Keratinocyte (primary cell): ENCODE measurements around the gene ZNF57. TPM values are rescaled to one million over a fixed set of nuclear protein-coding genes. Genes with fewer than 3 reads are reported as not detected.

ENCODE experiments used
- DNase-seq: peaks from one replicate; pipeline ENCODE4 v3.0.0-alpha.2; 2011; ENCODE audit warnings: low read depth, missing footprints, low spot score
- FAIRE-seq: peaks from 2 replicates; lab custom pipeline; 2011; peaks lifted over from hg19 to GRCh38; lab: Jason Lieb, UNC
- H2AFZ ChIP-seq: 2 replicates; pipeline ENCODE4 v1.6.0; 2012; ENCODE audit warnings: low read length, control low read depth, inconsistent platforms; ENCODE audit not compliant: control insufficient read depth
- H3K27ac ChIP-seq: 2 replicates; pipeline ENCODE4 v1.5.1; 2011; ENCODE audit warnings: low read length; ENCODE audit not compliant: control insufficient read depth, insufficient read depth
- H3K27me3 ChIP-seq: 3 replicates; pipeline ENCODE4 v1.6.0; 2011; ENCODE audit warnings: low read length; ENCODE audit not compliant: control insufficient read depth, insufficient read depth; ENCODE audit errors: extremely low read depth
- H3K36me3 ChIP-seq, 2 experiments: 2 replicates in 1 of 2; 3 replicates in 1 of 2; pipeline ENCODE4 v1.5.1; 2011; ENCODE audit warnings: low read length in 2 of 2, mild to moderate bottlenecking in 1 of 2; ENCODE audit not compliant: control insufficient read depth in 2 of 2, insufficient read depth in 2 of 2; ENCODE audit errors: extremely low read depth in 1 of 2
- H3K4me1 ChIP-seq: 3 replicates; pipeline ENCODE4 v1.5.1; 2011; ENCODE audit warnings: low read length; ENCODE audit not compliant: control insufficient read depth, insufficient read depth; ENCODE audit errors: extremely low read depth
- H3K4me2 ChIP-seq: 3 replicates; pipeline ENCODE4 v1.6.0; 2011; ENCODE audit warnings: low read depth, low read length; ENCODE audit not compliant: control insufficient read depth, insufficient read depth; ENCODE audit errors: extremely low read depth
- H3K4me3 ChIP-seq, 3 experiments: fragments of 200-600 bp in 1 of 3; sonication (generic) in 1 of 3; 2 replicates in 2 of 3; 3 replicates in 1 of 3; pipeline ENCODE4 v1.5.1; 2011 to 2016; ENCODE audit warnings: low read length in 3 of 3, mild to moderate bottlenecking in 3 of 3, control low read depth in 2 of 3, inconsistent platforms in 1 of 3, low read depth in 1 of 3, mixed read lengths in 1 of 3, mixed run types in 1 of 3, moderate library complexity in 1 of 3; ENCODE audit not compliant: control insufficient read depth in 2 of 3, insufficient read depth in 2 of 3; ENCODE audit errors: extremely low read depth in 1 of 3
- H3K79me2 ChIP-seq: 2 replicates; pipeline ENCODE4 v1.6.0; 2012; ENCODE audit warnings: low read length; ENCODE audit not compliant: control insufficient read depth, insufficient read depth
- H3K9ac ChIP-seq: 3 replicates; pipeline ENCODE4 v1.6.0; 2011; ENCODE audit warnings: low read length; ENCODE audit not compliant: control insufficient read depth, insufficient read depth; ENCODE audit errors: extremely low read depth
- H3K9me1 ChIP-seq: 3 replicates; pipeline ENCODE4 v1.6.0; 2011; ENCODE audit warnings: low read length; ENCODE audit not compliant: control insufficient read depth, insufficient read depth; ENCODE audit errors: extremely low read depth
- H3K9me3 ChIP-seq: 2 replicates; pipeline ENCODE4 v1.5.1; 2012; ENCODE audit warnings: low read depth, low read length; ENCODE audit not compliant: control insufficient read depth
- H4K20me1 ChIP-seq: 3 replicates; pipeline ENCODE4 v1.6.0; 2011; ENCODE audit warnings: low read length; ENCODE audit not compliant: control insufficient read depth, insufficient read depth; ENCODE audit errors: extremely low read depth
- CTCF ChIP-seq, 3 experiments: IDR thresholded peaks in 1 of 3; conservative IDR thresholded peaks in 1 of 3; optimal IDR thresholded peaks in 1 of 3; 2 replicates in 2 of 3; 3 replicates in 1 of 3; pipeline versions ENCODE3 to v1.5.1; 2011; ENCODE audit warnings: low read length in 3 of 3, mild to moderate bottlenecking in 3 of 3, moderate library complexity in 2 of 3, control low read depth in 1 of 3, inconsistent platforms in 1 of 3; ENCODE audit not compliant: insufficient read depth in 2 of 3; ENCODE audit errors: extremely low read depth in 1 of 3
- EZH2 ChIP-seq: IDR thresholded peaks from one replicate; pipeline ENCODE4 v1.6.1; 2012; ENCODE audit warnings: inconsistent platforms, mild to moderate bottlenecking, low read length, moderate library complexity
- dilution Hi-C: fragments of 300-500 bp; cut with MboI; formaldehyde crosslinking; loops from one replicate; pipeline ENCODE4 v1.7.0; 2020; ENCODE audit warnings: low sequenced_read_pairs; ENCODE audit not compliant: extremely low pct_ligation_motif_present
- polyA plus RNA-seq, 5 experiments: library from polyadenylated mRNA; depleted of rRNA in 3 of 5; stranded (reverse) in 3 of 5; stranded (forward) in 1 of 5; unstranded in 1 of 5; fragments of >200 nt; gene quantifications; 1 replicate in 1 of 5; 2 replicates in 3 of 5; 3 replicates in 1 of 5; pipeline versions ENCODE4 v1.2.1 to v1.2.3, GENCODE V29; 2011 to 2012; ENCODE audit warnings: missing spikeins in 2 of 5, low read depth in 1 of 5, low replicate concordance in 1 of 5

The ZNF57 gene
- polyA plus RNA-seq, 1 donor (not counting 4 experiments of a cell fraction or from before 2014, with no cell fraction given) = 9.7 TPM

- H3K9me1 ChIP-seq = no peaks in the 10 kb centered on the region
- TF ChIP-seq CTCF (optimal IDR thresholded peaks at IDR 0.05 in 1 of 3, IDR thresholded peaks at IDR 0.05 in 1 of 3, conservative IDR thresholded peaks at IDR 0.05 in 1 of 3; ENCODE audit: extremely low read depth in 1 of 3, insufficient read depth in 2 of 3, low read length in 3 of 3) (no peak), EZH2 (no peak)
- no peaks in the 10 kb centered on the region for H3K4me1 ChIP-seq
- H3K36me3 ChIP-seq = peaks cover 16 to 26% of the 10 kb centered on the region in 2 experiments
- FAIRE-seq = no peak
- H4K20me1 ChIP-seq = no peaks in the 10 kb centered on the region
- no peaks in the 10 kb centered on the region for H3K27me3 ChIP-seq
- H3K4me2 ChIP-seq = no peak overlapping the region
- H3K9ac ChIP-seq = no peak overlapping the region
- dilution Hi-C loops = no loop called here
- no peak overlapping the region for H3K27ac ChIP-seq
- H3K4me3 ChIP-seq = no peak overlapping the region
- no peak for DNase-seq
- peaks cover 24% of the 10 kb centered on the region for H3K9me3 ChIP-seq
- no peak overlapping the region for H2AFZ ChIP-seq
- H3K79me2 ChIP-seq = peaks cover 2% of the 10 kb centered on the region
These were observed 47.6 kb upstream of the ZNF57 start for GRCh38 chr19:2853015-2853606.

DNA sequence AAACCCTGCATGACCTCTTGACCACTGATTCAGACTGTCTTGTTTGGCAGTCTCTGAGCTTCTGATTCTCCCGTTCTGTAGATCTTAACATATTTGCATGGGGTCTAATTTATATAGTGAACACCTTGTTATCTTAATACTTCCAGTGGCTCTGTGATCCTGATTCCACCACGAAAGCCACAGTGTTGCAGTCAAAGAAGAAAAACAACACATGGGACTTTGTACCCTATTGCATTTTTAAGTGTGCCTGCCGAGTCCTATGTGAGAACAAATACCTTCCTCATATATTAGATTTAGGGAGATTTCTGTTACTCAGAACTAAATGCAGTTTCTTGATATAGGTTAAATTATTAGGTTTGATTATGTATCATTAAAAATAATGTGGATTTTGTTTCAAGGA is 45.9 kb upstream of the ZNF57 start:
- Histone ChIP-seq H3K4me2 (no peak overlapping the region), H3K27me3 (no peaks in the 10 kb centered on the region), H3K27ac (no peak overlapping the region), H3K4me1 (no peaks in the 10 kb centered on the region), H3K9ac (no peak overlapping the region), H3K9me1 (no peaks in the 10 kb centered on the region), H3K79me2 (no peaks in the 10 kb centered on the region), H2AFZ (no peak overlapping the region), H4K20me1 (no peaks in the 10 kb centered on the region), H3K4me3 (no peak overlapping the region), H3K36me3 (peaks cover 16 to 26% of the 10 kb centered on the region in 2 experiments), H3K9me3 (peaks cover 27% of the 10 kb centered on the region)
- no peak for FAIRE-seq
- TF ChIP-seq CTCF (optimal IDR thresholded peaks at IDR 0.05 in 1 of 3, IDR thresholded peaks at IDR 0.05 in 1 of 3, conservative IDR thresholded peaks at IDR 0.05 in 1 of 3; ENCODE audit: extremely low read depth in 1 of 3, insufficient read depth in 2 of 3, low read length in 3 of 3) (no peak), EZH2 (no peak)
- DNase-seq = no peak
- dilution Hi-C loops = no loop called here
